Stimulated activated CD4-positive, alpha-beta T cell treated with anti-CD3 and anti-CD28 coated beads, Interleukin-1b, Interleukin-23, amount 100 ng/mL, for 24 hours (primary cell): ENCODE data around the gene MMP11.
A peak's percentile ranks its signal among the peaks of the same experiment; 100 is the strongest.

Experiments
- DNase-seq, 4 experiments: peaks; one replicate each; pipeline ENCODE4 v3.0.0-alpha.2; 2020; ENCODE audit warnings: low read depth in 4 of 4, low spot score in 1 of 4

The MMP11 gene

GRCh38 chr22:23781065-23781464 is 8.4 kb downstream of the MMP11 start:
- no peak for DNase-seq

- DNase-seq: no peak
Measured at GRCh38 chr22:23781511-23782183, 9.0 kb downstream of the MMP11 start.

- no peak for DNase-seq
Measured at GRCh38 chr22:23782252-23782651, 9.6 kb downstream of the MMP11 start.

- DNase-seq: no peak
Measured at GRCh38 chr22:23782703-23783102, 10.1 kb downstream of the MMP11 start.

GRCh38 chr22:23783265-23784150 is 10.9 kb downstream of the MMP11 start:
- no peak for DNase-seq

GRCh38 chr22:23784215-23784732 is 11.6 kb downstream of the MMP11 start:
- DNase-seq: no peak

GRCh38 chr22:23786261-23786710 is 13.6 kb downstream of the MMP11 start:
- DNase-seq: no peak

- DNase-seq: peak; percentile 78 to 87 (median 82)
Measured at GRCh38 chr22:23786752-23787599, 14.3 kb downstream of the MMP11 start, which contains the start of gene SMARCB1. TSS of gene SMARCB1 (plus strand) at chr22:23786966. CDS start at chr22:23787170, 204 bp downstream.

GRCh38 chr22:23787600-23787896 is 14.9 kb downstream of the MMP11 start:
- no peak for DNase-seq

- DNase-seq: no peak
Measured at GRCh38 chr22:23787910-23788309, 15.3 kb downstream of the MMP11 start.

GRCh38 chr22:23789121-23789520 is 16.5 kb downstream of the MMP11 start:
- no peak for DNase-seq

- DNase-seq: no peak
Measured at GRCh38 chr22:23789638-23790037, 17.0 kb downstream of the MMP11 start.

- no peak for DNase-seq
Measured at GRCh38 chr22:23790819-23791737, 18.4 kb downstream of the MMP11 start.

GRCh38 chr22:23791738-23792645 is 19.3 kb downstream of the MMP11 start:
- DNase-seq: no peak

GRCh38 chr22:23793326-23793725 is 20.7 kb downstream of the MMP11 start:
- DNase-seq: no peak

GRCh38 chr22:23796461-23796860 is 23.8 kb downstream of the MMP11 start:
- DNase-seq: no peak

GRCh38 chr22:23800297-23801237 is 27.9 kb downstream of the MMP11 start:
- DNase-seq: no peak

GRCh38 chr22:23801238-23801821 is 28.7 kb downstream of the MMP11 start:
- DNase-seq: no peak
